Measurements from ENCODE around the gene EXOG.

Gene EXOG

DNA sequence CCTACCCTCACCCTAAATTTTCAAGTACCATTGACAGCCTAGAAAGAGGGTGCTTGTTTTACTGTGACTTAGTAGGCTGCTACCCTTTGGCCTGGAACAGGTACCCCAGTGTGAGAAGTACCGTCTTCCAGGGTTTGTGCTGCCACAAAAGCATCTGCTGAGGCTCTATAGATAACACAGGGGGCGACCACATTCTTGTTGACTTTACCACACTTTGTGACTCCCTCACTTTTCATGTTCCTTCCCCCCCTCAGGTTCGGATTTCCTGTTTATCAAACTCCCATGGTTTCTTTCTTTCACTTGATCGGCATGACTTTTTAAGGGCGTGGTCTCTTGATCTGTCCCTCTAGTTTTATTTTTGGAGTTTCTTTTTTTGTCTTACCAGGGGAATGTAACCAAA lies 23.5 kb downstream of the EXOG start:
- TF ChIP-seq, protein P1, sequence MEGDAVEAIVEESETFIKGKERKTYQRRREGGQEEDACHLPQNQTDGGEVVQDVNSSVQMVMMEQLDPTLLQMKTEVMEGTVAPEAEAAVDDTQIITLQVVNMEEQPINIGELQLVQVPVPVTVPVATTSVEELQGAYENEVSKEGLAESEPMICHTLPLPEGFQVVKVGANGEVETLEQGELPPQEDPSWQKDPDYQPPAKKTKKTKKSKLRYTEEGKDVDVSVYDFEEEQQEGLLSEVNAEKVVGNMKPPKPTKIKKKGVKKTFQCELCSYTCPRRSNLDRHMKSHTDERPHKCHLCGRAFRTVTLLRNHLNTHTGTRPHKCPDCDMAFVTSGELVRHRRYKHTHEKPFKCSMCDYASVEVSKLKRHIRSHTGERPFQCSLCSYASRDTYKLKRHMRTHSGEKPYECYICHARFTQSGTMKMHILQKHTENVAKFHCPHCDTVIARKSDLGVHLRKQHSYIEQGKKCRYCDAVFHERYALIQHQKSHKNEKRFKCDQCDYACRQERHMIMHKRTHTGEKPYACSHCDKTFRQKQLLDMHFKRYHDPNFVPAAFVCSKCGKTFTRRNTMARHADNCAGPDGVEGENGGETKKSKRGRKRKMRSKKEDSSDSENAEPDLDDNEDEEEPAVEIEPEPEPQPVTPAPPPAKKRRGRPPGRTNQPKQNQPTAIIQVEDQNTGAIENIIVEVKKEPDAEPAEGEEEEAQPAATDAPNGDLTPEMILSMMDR (IDR thresholded peaks at IDR 0.05; ENCODE audit: insufficient read depth, low read depth, low read length, missing control alignments) = no peak
- no peak for DNase-seq (ENCODE audit: low read depth)
- no peak overlapping the region for H3K4me3 ChIP-seq (ENCODE audit: low read length)

DNA sequence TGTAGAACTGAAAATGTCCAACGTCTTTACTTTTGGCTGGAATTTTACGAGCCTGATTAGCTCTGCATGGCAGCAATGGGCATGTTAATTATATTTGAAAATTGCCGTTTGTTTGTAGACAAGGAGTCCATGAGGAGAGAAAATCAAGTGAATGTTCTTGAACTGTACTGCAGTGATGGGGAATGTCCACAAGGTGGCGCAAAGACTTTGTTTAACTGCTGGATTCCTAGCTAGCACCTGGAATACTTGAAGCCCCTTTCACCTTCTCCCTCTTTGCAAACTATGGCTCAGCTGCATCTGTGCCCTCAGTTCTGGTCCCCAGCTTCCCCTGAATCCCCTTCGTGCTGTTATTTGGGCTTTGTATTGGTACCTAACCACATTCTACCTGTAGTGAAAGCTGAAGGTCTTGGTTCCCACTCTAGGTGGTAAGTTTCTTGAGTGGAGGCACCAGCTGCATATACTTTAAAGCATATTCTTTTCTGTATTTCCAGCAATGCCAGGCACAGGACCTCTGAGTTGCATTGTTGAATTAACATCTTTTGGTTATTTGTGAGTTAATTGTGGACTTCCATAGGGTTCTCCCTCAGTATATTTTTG lies 25.3 kb downstream of the EXOG start:
- TF ChIP-seq, protein P1 (IDR thresholded peaks at IDR 0.05; ENCODE audit: insufficient read depth, low read depth, low read length, missing control alignments) = peak; percentile 93
- no peak overlapping the region for H3K4me3 ChIP-seq (ENCODE audit: low read length)
- DNase-seq (ENCODE audit: low read depth) = peak; percentile 75

DNA sequence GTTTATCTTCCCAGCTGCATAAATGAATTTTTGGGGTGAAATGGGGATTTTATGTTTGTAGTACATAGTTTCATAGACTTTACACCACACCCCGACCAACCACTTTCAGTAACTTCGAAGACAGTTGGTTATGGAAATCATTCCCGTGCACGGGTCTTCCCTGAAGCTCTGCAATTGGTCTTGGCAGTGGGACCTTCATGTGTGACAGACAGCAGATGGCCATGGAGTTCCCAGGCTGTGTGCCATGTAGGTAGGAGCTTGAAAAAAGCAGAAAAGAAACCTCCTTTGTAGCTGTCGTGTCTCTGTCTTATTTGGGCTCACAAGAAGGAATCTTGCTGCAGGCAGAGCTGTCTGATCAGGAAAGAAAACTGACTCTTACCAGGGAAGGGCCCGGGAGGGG lies 25.9 kb downstream of the EXOG start:
- H3K4me3 ChIP-seq (ENCODE audit: low read length) = no peak overlapping the region
- DNase-seq (ENCODE audit: low read depth) = no peak
- TF ChIP-seq, protein P1 (IDR thresholded peaks at IDR 0.05; ENCODE audit: insufficient read depth, low read depth, low read length, missing control alignments) = no peak

DNA sequence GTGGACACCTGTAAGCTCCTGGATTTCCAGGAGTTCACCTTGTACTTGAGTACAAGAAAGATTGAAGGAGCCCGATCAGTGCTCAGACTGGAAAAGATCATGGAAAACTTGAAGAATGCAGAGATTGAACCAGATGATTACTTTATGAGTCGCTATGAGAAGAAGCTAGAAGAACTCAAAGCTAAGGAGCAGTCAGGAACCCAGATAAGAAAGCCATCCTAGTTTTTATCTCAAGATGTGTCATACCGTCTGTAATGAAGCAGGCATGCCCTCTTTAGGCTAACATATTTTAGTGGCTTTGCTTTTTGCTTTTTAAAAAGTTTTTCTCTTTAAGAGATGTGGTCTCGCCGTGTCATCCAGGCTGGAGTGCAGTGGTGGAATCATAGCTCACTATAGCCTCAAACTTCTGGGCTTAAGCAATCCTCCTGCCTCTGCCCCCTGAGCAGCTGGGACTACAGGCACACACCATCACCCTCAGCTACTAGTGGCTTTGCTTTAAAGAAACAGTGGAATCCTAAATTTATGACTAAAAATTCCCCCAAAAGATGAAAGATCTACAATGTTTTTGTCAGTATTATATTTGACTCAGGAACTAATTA lies 28.1 kb downstream of the EXOG start:
- TF ChIP-seq, protein P1 (IDR thresholded peaks at IDR 0.05; ENCODE audit: insufficient read depth, low read depth, low read length, missing control alignments) = no peak
- H3K4me3 ChIP-seq (ENCODE audit: low read length) = no peak overlapping the region
- DNase-seq (ENCODE audit: low read depth) = no peak

DNA sequence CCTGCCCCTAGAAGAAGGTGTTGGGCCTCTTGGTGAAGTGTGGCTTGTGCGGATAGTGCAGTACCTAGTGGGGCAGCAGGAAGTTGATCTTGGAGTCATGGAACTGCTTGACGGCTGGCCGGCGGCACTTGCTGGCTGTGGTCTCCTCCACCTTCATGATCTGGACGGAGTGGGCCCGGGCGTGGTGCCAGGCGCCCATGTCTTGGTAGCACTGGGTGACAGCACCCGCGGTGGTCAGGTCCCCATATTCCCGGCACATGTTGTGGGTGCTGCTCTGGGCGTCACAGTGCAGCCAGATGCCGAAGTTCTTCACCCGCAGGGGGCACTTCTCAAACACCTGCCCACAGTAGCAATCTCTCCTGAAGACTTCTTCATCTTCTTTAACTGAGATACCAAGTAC lies 30.7 kb downstream of the EXOG start:
- DNase-seq (ENCODE audit: low read depth) = no peak
- H3K4me3 ChIP-seq (ENCODE audit: low read length) = no peak overlapping the region
- TF ChIP-seq, protein P1 (IDR thresholded peaks at IDR 0.05; ENCODE audit: insufficient read depth, low read depth, low read length, missing control alignments) = no peak

DNA sequence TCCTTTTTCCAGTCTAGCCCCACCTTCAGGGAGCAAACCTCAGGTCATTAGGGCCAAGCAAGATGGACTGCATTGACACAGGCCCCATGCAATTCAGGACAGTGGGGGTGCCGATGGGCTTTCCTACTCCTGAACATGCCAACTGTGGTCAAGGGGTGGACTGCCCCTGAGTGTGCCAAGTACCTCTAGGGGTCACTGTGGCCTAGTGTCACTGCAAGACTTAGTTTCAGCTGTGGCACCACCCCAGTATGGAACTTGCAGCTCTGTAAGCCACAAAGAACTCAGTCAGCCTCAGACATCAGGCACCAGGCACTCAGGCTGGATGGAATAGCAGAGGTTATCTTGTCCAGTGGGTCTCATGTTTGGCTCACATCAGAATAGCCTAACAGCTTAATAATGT lies 32.3 kb downstream of the EXOG start:
- TF ChIP-seq, protein P1 (IDR thresholded peaks at IDR 0.05; ENCODE audit: insufficient read depth, low read depth, low read length, missing control alignments) = no peak
- H3K4me3 ChIP-seq (ENCODE audit: low read length) = no peak overlapping the region
- no peak for DNase-seq (ENCODE audit: low read depth)

DNA sequence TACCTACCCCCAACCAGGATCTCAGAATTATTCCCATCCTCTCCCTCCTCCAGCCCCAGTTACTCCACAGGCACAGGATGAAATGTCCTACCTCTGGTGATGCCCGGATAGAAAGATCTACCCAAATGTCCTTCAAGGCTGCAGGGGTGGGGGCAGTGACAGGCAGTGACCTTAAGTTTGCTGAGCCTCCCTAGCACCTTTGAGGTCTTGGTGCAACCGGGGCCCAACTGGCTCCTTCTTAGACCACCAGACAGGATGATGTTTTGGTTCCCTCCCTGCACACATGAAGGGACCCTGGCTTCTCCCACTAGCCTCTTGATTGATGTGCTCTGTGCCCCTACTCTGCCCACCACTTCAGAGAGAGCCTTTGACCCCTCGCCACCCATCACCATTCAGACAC lies 36.4 kb downstream of the EXOG start:
- H3K4me3 ChIP-seq (ENCODE audit: low read length) = no peak overlapping the region
- TF ChIP-seq, protein P1 (IDR thresholded peaks at IDR 0.05; ENCODE audit: insufficient read depth, low read depth, low read length, missing control alignments) = no peak
- DNase-seq (ENCODE audit: low read depth) = no peak

All from epithelial cell of esophagus (primary cell).